ENCODE measurements around the gene GBX2. TPM values are rescaled to one million over a fixed set of nuclear protein-coding genes. Genes with fewer than 3 reads are reported as not detected.

Gene GBX2
- total RNA-seq, 3 donors from 2014 or later = not detected

DNA sequence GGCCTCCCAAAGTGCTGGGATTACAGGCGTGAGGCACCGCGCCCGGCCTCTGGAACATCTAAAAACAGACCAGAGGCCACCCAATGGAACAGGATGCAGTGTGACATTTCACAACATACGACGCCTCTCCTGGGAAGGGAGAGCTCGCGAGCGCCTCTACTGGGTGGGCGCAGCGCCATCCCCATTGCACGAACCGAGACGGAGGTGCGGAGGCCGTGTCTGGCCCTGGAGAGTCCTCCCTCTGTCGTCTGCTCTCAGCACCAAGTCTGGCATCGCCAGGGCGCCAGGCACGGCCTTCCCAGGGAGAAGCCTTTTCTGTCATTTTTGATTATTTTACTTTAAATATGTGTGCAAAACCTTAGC, 9.4 kb upstream of the GBX2 start:
- no peak overlapping the region for H3K4me3 ChIP-seq
- ATAC-seq = peak; percentile 75
- TF ChIP-seq, protein P1, sequence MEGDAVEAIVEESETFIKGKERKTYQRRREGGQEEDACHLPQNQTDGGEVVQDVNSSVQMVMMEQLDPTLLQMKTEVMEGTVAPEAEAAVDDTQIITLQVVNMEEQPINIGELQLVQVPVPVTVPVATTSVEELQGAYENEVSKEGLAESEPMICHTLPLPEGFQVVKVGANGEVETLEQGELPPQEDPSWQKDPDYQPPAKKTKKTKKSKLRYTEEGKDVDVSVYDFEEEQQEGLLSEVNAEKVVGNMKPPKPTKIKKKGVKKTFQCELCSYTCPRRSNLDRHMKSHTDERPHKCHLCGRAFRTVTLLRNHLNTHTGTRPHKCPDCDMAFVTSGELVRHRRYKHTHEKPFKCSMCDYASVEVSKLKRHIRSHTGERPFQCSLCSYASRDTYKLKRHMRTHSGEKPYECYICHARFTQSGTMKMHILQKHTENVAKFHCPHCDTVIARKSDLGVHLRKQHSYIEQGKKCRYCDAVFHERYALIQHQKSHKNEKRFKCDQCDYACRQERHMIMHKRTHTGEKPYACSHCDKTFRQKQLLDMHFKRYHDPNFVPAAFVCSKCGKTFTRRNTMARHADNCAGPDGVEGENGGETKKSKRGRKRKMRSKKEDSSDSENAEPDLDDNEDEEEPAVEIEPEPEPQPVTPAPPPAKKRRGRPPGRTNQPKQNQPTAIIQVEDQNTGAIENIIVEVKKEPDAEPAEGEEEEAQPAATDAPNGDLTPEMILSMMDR (IDR thresholded peaks at IDR 0.05) = no peak
- no peaks in the 10 kb centered on the region for H3K9me3 ChIP-seq
- no peaks in the 10 kb centered on the region for H3K36me3 ChIP-seq (ENCODE audit: low read depth)
- intact Hi-C loops (cut with DNase I, micrococcal nuclease) = no loop called here
- DNase-seq = peak in 2 of 3 donors; percentile 36 to 56
- peaks cover 14% of the 10 kb centered on the region for H3K4me1 ChIP-seq (ENCODE audit: low read depth)

DNA sequence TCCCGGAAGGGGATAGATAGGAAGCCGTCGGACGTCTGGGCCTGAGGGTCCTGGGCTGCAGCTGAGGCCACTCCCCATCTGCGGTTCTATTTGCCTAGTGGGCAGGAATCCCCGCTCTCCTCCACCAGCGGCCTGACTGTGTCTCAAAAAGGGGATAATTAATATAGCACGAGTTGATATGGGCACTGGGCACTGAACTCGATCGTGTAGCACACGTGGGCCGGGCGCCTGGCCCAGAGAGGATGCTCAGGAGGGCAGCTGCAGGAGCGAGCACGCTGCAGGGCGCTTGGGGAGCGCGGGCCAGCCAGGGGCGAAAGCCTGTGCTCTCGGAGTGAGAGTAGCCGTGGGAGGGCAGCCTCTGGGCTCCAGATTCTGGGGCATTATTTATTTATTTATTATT, 8.8 kb upstream of the GBX2 start:
- Histone ChIP-seq H3K9me3 (no peaks in the 10 kb centered on the region), H3K36me3 (ENCODE audit: low read depth) (no peaks in the 10 kb centered on the region), H3K4me3 (no peak overlapping the region), H3K4me1 (ENCODE audit: low read depth) (peaks cover 14% of the 10 kb centered on the region)
- DNase-seq (no peak), ATAC-seq (no peak)
- intact Hi-C loops (cut with DNase I, micrococcal nuclease) = no loop called here
- TF ChIP-seq, protein P1 (IDR thresholded peaks at IDR 0.05) = no peak

DNA sequence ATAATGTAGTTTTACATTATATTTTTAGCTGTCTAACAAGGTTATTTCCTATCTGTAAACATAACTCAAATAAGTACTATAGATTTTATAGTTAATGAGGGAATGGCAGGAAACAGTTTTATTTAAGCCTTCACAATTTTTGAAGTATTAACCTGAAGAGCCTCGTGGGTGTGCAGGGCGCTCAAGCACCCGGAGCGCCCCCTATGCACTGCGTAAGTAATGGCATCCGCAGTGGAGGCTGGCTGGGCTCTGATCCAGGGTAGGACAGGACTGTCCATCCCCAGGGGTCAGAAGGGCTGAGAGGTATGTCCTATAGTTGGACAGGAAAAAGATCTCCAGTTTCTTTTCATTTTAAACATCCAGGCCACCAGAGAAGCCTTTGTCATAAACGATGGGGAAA, 8.2 kb upstream of the GBX2 start:
- ATAC-seq (peak; percentile 46), DNase-seq (peak in 1 of 3 donors; percentile 34)
- H3K36me3 ChIP-seq (ENCODE audit: low read depth) = no peaks in the 10 kb centered on the region
- intact Hi-C loops (cut with DNase I, micrococcal nuclease) = no loop called here
- H3K9me3 ChIP-seq = no peaks in the 10 kb centered on the region
- no peak overlapping the region for H3K4me3 ChIP-seq
- TF ChIP-seq, protein P1 (IDR thresholded peaks at IDR 0.05) = peak; percentile 40
- peaks cover 14% of the 10 kb centered on the region for H3K4me1 ChIP-seq (ENCODE audit: low read depth)

DNA sequence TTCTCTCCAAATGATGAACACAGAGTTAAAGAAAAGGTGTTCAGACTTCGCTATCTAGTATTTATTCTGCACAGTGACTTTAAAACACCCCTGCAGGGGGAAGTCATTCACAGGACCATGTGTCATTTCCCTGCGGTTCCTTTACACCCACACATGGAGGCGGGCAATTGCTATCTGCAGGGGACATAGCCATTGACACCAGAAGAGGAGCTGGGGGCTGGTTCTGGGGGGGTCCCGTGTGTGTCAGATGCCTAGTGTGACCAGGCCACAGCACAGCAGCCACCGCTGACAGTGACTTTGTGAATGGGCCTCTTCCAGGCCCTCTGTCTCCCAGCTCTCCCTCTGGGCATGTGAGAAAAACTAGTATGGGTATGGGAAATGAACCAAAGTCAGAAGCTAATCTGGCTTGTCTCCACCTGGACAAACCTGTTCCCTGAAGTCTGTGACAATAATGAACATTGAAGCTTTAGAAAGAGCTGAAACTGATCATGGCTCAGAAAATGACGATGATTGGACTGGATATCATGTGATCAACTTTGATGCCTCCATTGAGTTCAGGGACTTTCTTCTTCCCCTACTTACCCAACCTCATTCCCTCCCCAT, 7.5 kb upstream of the GBX2 start:
- no peaks in the 10 kb centered on the region for H3K9me3 ChIP-seq
- peaks cover 14% of the 10 kb centered on the region for H3K4me1 ChIP-seq (ENCODE audit: low read depth)
- ATAC-seq (no peak), DNase-seq (no peak)
- H3K4me3 ChIP-seq = no peak overlapping the region
- no peaks in the 10 kb centered on the region for H3K36me3 ChIP-seq (ENCODE audit: low read depth)
- intact Hi-C loops (cut with DNase I, micrococcal nuclease) = no loop called here
- TF ChIP-seq, protein P1 (IDR thresholded peaks at IDR 0.05) = no peak

DNA sequence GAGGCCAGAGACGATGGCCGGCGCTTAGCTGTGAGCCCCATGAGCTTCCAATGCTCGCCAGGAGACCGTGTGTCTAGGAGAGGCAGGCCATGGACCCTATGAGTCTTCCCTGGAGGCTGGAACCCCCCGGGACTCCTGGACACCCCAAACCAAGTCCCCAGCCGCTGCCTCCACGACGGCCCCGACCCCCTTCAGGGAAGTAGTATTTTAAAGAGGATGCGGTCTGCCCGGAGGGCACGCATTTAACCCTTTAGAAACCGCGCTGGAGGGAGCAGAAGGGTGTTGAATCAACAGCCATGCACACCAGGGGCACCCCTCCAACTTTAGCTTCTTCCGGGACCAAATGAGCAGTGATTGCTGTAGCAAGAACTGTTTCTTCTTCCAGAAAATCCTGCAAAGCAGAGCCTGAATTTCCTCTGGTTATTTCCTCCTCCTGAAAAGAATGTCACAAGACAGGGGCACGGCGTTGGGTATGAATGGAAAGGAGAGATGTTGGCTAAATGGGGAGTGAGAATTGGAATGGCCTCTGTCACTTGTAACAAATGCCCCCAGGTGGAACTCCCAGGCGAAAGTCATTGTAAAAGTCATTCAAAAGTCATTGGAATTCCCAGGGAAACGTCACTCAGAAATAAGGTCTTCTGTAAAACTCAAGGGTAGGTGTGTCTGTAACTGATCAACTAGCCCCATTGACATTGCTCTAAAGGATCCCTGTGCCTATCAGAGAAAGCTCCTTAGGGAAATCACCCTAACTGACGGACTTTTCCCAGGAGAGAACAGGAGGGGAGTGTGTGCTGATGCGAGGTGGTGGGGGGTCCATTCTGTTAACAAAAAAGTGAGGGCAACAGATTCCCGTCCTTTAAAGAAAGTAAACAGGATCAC, 5.8 kb upstream of the GBX2 start:
- DNase-seq (no peak), ATAC-seq (peak; percentile 57)
- H3K9me3 ChIP-seq = no peaks in the 10 kb centered on the region
- intact Hi-C loops (cut with DNase I, micrococcal nuclease) = no loop called here
- TF ChIP-seq, protein P1 (IDR thresholded peaks at IDR 0.05) = no peak
- H3K36me3 ChIP-seq (ENCODE audit: low read depth) = no peaks in the 10 kb centered on the region
- H3K4me1 ChIP-seq (ENCODE audit: low read depth) = peaks cover 16% of the 10 kb centered on the region
- no peak overlapping the region for H3K4me3 ChIP-seq

All from mucosa of descending colon (tissue), 3 donors.